ENCODE data around the gene NHERF1. TPM values are rescaled to one million over a fixed set of nuclear protein-coding genes. Genes with fewer than 3 reads are reported as not detected.

Gene NHERF1
- total and polyA plus RNA-seq, 2 of the 13 experiments (the other 11 are each of a cell fraction or from before 2014, with no cell fraction given), result 169 to 269 TPM

DNA sequence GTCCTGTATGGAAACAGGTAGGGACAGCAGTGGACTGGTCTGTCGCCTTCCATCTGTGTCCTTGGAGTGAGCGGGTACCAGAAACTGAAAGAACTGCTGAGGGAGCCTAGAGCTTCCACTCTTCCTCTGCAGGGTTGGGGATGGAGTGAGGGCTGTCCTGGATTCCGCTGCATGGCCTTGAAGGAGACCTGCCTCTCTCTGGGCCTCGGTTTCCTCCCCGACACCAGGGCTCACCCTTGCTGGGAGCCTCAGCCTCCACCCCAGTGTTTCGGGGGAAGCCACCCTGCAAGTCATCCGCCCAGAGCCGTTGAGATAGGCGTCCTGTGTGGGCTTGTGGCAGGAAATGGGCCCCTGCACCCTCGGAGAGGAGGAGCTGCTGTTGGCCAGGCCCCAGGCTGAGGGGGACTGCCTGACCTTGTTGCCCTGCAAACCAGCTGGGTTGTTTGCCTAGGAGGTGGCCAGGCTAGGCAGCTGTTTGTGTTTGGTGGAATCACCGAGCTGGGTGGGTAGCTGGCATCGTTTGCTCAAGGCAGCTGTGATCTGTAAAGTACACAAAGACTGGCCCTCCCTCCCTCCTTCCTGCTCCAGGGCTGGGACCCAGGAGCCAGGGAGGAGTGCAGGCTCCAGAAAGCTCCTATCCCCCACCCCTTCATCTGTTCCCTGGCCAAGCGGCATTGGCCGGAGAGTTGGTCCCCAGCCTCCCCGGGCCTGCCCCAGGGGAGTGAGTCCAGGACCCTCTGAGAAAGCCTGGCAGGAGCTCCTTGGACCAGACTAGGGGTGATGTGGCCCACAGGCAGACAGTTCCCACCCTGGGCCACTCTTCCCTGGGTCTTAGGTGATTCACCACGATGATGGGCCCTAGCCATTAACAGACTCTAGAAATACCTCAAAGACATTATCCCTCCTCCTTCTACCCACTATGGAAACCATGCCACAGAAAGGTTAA is 10.1 kb upstream of the NHERF1 start (continued):
- TF ChIP-seq, protein P1, sequence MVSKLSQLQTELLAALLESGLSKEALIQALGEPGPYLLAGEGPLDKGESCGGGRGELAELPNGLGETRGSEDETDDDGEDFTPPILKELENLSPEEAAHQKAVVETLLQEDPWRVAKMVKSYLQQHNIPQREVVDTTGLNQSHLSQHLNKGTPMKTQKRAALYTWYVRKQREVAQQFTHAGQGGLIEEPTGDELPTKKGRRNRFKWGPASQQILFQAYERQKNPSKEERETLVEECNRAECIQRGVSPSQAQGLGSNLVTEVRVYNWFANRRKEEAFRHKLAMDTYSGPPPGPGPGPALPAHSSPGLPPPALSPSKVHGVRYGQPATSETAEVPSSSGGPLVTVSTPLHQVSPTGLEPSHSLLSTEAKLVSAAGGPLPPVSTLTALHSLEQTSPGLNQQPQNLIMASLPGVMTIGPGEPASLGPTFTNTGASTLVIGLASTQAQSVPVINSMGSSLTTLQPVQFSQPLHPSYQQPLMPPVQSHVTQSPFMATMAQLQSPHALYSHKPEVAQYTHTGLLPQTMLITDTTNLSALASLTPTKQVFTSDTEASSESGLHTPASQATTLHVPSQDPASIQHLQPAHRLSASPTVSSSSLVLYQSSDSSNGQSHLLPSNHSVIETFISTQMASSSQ (IDR thresholded peaks at IDR 0.05; ENCODE audit: low read depth), result no peak
- TF ChIP-seq, protein P1 (CRISPR knock-in tag; IDR thresholded peaks at IDR 0.05; ENCODE audit: borderline replicate concordance), result peak; percentile 52; the same call in 1 of the 2 replicates
- TF ChIP-seq U2AF2 (IDR thresholded peaks at IDR 0.05; ENCODE audit: low read depth, low read length) (no peak), ADNP (CRISPR knock-in tag; IDR thresholded peaks at IDR 0.05) (no peak), NFKB2 (CRISPR knock-in tag; IDR thresholded peaks at IDR 0.05; ENCODE audit: borderline replicate concordance) (no peak), NONO (IDR thresholded peaks at IDR 0.05) (no peak), NONO (CRISPR knock-in tag; conservative IDR thresholded peaks at IDR 0.05) (no peak; the same call in 1 of the 2 replicates), RARG (CRISPR knock-in tag; IDR thresholded peaks at IDR 0.05; ENCODE audit: low read depth) (no peak), RARA (CRISPR knock-in tag; IDR thresholded peaks at IDR 0.05) (peak; percentile 67), SCMH1 (CRISPR knock-in tag; IDR thresholded peaks at IDR 0.05; ENCODE audit: borderline replicate concordance) (no peak), ELF3 (CRISPR knock-in tag; IDR thresholded peaks at IDR 0.05) (peak; percentile 50)
- TF ChIP-seq, protein P2, sequence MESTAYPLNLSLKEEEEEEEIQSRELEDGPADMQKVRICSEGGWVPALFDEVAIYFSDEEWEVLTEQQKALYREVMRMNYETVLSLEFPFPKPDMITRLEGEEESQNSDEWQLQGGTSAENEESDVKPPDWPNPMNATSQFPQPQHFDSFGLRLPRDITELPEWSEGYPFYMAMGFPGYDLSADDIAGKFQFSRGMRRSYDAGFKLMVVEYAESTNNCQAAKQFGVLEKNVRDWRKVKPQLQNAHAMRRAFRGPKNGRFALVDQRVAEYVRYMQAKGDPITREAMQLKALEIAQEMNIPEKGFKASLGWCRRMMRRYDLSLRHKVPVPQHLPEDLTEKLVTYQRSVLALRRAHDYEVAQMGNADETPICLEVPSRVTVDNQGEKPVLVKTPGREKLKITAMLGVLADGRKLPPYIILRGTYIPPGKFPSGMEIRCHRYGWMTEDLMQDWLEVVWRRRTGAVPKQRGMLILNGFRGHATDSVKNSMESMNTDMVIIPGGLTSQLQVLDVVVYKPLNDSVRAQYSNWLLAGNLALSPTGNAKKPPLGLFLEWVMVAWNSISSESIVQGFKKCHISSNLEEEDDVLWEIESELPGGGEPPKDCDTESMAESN (CRISPR knock-in tag; conservative IDR thresholded peaks at IDR 0.05), result no peak; the same call in 1 of the 2 replicates
- TF ChIP-seq, protein P3, sequence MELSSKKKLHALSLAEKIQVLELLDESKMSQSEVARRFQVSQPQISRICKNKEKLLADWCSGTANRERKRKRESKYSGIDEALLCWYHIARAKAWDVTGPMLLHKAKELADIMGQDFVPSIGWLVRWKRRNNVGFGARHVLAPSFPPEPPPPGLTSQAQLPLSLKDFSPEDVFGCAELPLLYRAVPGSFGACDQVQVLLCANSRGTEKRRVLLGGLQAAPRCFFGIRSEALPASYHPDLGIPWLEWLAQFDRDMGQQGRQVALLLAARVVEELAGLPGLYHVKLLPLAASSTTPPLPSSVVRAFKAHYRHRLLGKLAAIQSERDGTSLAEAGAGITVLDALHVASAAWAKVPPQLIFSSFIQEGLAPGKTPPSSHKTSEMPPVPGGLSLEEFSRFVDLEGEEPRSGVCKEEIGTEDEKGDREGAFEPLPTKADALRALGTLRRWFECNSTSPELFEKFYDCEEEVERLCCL (CRISPR knock-in tag; IDR thresholded peaks at IDR 0.05; ENCODE audit: borderline replicate concordance), result no peak
- TF ChIP-seq, protein P4, sequence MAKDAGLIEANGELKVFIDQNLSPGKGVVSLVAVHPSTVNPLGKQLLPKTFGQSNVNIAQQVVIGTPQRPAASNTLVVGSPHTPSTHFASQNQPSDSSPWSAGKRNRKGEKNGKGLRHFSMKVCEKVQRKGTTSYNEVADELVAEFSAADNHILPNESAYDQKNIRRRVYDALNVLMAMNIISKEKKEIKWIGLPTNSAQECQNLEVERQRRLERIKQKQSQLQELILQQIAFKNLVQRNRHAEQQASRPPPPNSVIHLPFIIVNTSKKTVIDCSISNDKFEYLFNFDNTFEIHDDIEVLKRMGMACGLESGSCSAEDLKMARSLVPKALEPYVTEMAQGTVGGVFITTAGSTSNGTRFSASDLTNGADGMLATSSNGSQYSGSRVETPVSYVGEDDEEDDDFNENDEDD (CRISPR knock-in tag; IDR thresholded peaks at IDR 0.05; ENCODE audit: borderline replicate concordance), result no peak; the same call in 1 of the 2 replicates
- TF ChIP-seq, protein P5, sequence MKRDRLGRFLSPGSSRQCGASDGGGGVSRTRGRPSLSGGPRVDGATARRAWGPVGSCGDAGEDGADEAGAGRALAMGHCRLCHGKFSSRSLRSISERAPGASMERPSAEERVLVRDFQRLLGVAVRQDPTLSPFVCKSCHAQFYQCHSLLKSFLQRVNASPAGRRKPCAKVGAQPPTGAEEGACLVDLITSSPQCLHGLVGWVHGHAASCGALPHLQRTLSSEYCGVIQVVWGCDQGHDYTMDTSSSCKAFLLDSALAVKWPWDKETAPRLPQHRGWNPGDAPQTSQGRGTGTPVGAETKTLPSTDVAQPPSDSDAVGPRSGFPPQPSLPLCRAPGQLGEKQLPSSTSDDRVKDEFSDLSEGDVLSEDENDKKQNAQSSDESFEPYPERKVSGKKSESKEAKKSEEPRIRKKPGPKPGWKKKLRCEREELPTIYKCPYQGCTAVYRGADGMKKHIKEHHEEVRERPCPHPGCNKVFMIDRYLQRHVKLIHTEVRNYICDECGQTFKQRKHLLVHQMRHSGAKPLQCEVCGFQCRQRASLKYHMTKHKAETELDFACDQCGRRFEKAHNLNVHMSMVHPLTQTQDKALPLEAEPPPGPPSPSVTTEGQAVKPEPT (CRISPR knock-in tag; IDR thresholded peaks at IDR 0.05; ENCODE audit: low read depth), result no peak
- TF ChIP-seq, protein P6, sequence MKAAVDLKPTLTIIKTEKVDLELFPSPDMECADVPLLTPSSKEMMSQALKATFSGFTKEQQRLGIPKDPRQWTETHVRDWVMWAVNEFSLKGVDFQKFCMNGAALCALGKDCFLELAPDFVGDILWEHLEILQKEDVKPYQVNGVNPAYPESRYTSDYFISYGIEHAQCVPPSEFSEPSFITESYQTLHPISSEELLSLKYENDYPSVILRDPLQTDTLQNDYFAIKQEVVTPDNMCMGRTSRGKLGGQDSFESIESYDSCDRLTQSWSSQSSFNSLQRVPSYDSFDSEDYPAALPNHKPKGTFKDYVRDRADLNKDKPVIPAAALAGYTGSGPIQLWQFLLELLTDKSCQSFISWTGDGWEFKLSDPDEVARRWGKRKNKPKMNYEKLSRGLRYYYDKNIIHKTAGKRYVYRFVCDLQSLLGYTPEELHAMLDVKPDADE (CRISPR knock-in tag; IDR thresholded peaks at IDR 0.05), result no peak
